Fibroblast of the aortic adventitia (primary cell): ENCODE measurements around the gene KDM6A. TPM values are rescaled to one million over a fixed set of nuclear protein-coding genes. Genes with fewer than 3 reads are reported as not detected.
"Not testable (repeated sequence)": the region's sequence is repeated elsewhere in the genome, so short reads cannot be mapped to it uniquely, and the experiment has no call there.

Experiments
- DNase-seq: peaks from one replicate; pipeline ENCODE4 v3.0.0-alpha.2; 2010; ENCODE audit warnings: low read depth
- H3K4me3 ChIP-seq: 2 replicates; pipeline ENCODE4 v1.5.1; 2011; ENCODE audit warnings: low read depth, mild to moderate bottlenecking, control low read depth, low read length, moderate library complexity
- CTCF ChIP-seq: IDR thresholded peaks from 2 replicates; pipeline ENCODE4 v1.5.1; 2011; ENCODE audit warnings: mild to moderate bottlenecking, low read length, control low read depth, inconsistent platforms; ENCODE audit not compliant: insufficient read depth
- total RNA-seq: library from RNA; depleted of rRNA; stranded (reverse); fragments of >200 nt; gene quantifications from 2 replicates; pipeline ENCODE4 v1.2.3, GENCODE V29; 2012; ENCODE audit warnings: low replicate concordance

KDM6A gene
- total RNA-seq, 1 donor, result 20.6 TPM

- TF ChIP-seq CTCF, result no peak
- no peak for DNase-seq
- H3K4me3 ChIP-seq, result no peak overlapping the region
These were observed 145.0 kb downstream of the KDM6A start for GRCh38 chrX:45017946-45018345.

DNA sequence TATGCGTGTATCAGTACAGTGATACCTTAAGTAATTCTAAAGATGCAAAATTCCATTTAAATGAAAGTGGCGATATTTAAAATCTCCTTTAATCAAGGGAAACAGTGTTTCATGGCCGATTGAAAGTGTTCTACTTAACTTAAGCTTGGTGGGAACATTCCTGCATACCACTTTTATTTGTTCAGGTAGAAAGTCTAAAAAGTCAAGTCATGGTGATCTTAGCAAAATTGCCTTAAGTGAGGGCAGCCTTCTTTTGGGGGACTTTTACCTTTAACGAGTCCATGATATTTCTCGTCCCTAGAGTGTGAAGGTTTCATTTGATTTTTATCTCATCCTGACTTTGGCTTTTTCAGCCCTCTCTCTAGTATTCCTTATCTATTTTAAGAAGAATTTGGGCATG, 149.2 kb downstream of the KDM6A start:
- DNase-seq, result no peak
- no peak for TF ChIP-seq CTCF
- H3K4me3 ChIP-seq, result no peak overlapping the region

GRCh38 chrX:45024501-45024900, 151.5 kb downstream of the KDM6A start:
- DNase-seq, result no peak
- H3K4me3 ChIP-seq, result no peak overlapping the region
- TF ChIP-seq CTCF, result no peak

DNA sequence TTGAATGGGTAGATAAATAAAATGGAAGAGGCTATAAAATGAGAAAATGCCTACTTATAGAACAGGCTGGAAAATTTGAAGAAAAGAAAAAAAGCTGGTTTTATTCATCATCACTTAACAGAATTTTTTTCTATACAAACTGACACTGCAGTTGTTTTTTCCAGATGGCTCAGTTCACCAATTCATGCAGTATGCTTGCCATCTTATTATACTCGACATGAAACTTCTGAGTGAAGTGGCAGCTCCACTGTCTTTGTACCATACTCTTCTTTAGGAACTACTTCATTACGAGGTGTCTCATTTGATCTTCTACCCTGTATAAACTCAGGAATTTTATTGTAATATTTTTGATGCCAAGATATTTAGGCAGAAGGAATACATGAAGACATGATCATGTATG, 153.0 kb downstream of the KDM6A start:
- no peak for DNase-seq
- no peak for TF ChIP-seq CTCF
- no peak overlapping the region for H3K4me3 ChIP-seq

DNA sequence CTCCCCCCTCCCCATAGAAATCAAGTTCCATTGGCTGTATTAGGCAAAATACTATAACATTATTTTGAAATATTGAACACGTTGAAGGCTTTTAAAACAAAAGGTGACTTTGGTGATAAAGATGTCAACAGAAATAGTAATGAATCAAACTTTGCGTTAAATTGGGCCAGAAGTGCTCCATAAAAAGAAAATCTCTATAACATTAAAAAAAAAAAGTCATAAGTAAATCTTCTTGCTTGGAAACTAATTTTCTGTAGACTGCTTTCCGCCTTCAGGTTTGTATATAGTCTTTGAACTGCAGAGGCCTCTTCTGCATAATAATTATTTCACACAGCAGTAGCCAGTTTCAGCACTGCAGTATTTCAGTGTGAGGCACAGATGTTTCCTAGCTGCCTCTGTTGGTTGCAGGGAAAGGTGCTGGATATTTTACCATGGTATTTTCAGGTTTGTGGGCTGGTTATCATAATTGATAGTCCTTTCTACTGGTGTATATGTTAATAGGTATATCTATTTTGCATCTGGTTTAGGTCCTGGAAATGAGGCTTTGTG, 158.9 kb downstream of the KDM6A start:
- no peak for DNase-seq
- no peak for TF ChIP-seq CTCF
- no peak overlapping the region for H3K4me3 ChIP-seq

DNA sequence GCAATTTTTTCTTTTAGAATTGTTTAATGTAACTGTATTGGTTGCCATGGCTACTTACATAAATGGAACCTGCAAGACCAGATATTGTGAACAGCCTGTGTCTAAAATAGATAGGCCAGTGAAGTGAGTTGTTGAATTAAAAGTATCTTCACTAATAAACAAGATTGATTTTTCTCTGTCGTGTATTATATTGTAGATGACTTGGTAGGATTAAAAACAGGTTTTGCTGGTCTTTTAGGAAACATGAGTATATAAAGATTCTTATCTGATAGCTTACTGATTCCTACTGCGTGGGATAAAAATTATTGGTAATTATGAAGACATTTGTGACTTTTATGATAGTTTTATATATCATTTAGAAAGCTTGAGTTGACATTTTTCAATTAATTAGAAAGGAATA, 162.1 kb downstream of the KDM6A start:
- TF ChIP-seq CTCF, result no peak
- no peak for DNase-seq
- H3K4me3 ChIP-seq, result no peak overlapping the region

- DNase-seq, result no peak
- no peak overlapping the region for H3K4me3 ChIP-seq
- no peak for TF ChIP-seq CTCF
These were observed 163.2 kb downstream of the KDM6A start for GRCh38 chrX:45036161-45036560.

- not testable (repeated sequence) for DNase-seq, H3K4me3 ChIP-seq
These were observed 167.1 kb downstream of the KDM6A start for GRCh38 chrX:45040137-45040536.
